GM10266 (cell line): ENCODE data around the gene FOXO6.

ENCODE experiments used
- DNase-seq: peaks from one replicate; pipeline ENCODE4 v3.0.0; 2012; ENCODE audit errors: extremely low spot score
- CTCF ChIP-seq: IDR thresholded peaks from 2 replicates; pipeline ENCODE4 v1.5.1; 2012; ENCODE audit warnings: mild to moderate bottlenecking, low read depth; ENCODE audit not compliant: control insufficient read depth, insufficient read depth; ENCODE audit errors: missing control alignments

FOXO6 gene

DNA sequence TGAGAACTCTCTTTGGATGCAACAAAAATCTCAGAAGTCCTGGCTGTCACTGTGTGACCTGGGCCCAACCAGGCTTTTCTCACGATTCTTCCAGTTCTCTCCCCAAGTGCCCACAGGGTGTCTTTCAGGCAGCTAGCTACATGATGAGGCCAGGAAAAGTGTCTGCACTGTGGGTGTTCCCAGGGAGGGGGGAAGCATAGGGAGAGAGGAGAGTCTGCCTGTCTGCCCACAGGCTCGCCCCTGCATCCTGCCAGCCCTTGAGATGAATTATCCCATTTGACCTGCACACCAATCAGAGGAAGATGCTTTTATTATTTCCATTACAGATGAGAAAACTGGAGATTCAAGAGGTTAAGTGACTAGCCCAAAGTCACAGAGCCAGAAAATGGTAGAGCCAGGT is 27.8 kb downstream of the FOXO6 start:
- no peak for DNase-seq
- no peak for TF ChIP-seq CTCF

DNA sequence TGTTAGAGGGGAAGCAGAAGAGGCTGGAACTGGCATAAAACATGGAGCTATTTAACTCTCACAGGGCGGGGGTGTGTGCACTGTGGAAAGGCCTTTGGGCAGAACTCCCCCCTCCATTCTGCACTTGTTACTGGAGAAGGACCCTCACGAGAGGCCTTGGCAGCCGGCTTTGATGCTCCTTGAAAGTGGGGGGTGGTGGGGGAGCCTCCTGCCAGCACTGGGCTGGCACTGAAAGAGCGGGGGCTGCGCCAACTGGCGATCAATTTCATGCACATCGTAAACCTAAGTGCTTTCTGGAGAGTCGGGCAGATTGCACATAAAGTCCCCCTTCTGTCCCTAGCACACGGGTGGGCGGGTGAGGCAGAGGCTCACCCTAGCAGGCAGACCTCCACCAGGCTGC is 28.9 kb downstream of the FOXO6 start:
- TF ChIP-seq CTCF, result no peak
- no peak for DNase-seq

GRCh38 chr1:41390573-41390972 is 29.3 kb downstream of the FOXO6 start:
- no peak for DNase-seq
- no peak for TF ChIP-seq CTCF

GRCh38 chr1:41391834-41392527 is 30.7 kb downstream of the FOXO6 start:
- no peak for TF ChIP-seq CTCF

GRCh38 chr1:41392528-41392924 is 31.3 kb downstream of the FOXO6 start:
- DNase-seq, result no peak
- TF ChIP-seq CTCF, result no peak

More at GRCh38 chr1:41391834-41392527, 30.7 kb downstream of the FOXO6 start:
- DNase-seq, result no peak

DNA sequence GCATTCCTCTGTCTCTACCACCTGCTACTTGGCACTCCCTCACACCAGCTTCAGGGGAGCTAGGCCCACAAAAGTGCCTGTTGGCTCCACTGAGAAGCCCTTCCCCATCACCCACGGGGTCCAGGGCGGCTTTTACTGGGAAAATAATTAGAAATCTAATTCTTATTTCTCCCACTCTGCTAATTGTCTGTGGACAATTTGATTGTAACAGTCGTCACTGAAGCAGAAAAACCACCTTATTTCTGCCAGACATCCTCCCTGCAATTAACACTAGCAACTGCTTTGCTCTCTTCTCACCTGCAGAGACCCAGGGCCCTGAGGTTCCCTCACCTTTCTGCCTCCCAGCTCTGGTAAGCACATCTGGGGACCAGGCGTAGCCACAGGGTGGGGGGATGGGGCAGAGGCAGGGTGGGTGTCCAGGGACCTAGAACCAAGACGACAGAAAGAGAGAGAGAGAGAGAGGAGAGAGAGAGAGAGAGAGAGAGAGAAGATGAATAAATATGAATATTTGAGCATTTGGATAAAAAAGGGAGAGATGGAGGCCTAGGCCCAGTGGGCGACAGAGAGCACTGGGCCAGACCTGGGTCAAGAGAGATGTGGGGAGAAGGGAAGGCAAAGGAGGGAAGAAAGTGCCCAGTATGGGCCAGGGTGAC is 32.6 kb downstream of the FOXO6 start:
- TF ChIP-seq CTCF, result no peak
- DNase-seq, result no peak

DNA sequence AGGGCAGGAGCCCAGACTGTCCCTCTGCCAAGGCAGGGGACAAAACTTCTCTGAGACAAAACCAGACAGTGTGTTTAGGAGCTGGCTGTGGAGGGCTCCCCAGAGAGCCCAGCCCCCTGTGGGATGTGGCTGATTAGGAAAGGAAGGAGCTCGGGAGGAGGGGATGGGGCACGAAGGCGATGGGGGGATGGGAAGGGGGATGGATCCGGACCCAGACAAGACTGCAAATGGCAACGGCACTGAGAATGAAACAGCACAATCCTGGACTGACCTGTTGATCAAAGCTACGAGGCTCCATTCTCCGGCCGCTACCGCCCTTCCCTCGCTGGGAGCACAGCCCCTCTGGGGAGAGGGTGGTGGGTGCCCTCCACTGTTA is 33.1 kb downstream of the FOXO6 start:
- TF ChIP-seq CTCF, result no peak

More for the DNA sequence above, 33.1 kb downstream of the FOXO6 start:
- DNase-seq, result no peak
